ENCODE data around the gene DKK1. TPM values are rescaled to one million over a fixed set of nuclear protein-coding genes. Genes with fewer than 3 reads are reported as not detected.

The DKK1 gene
- total and polyA plus RNA-seq, 2 donors (not counting 3 experiments of a cell fraction or from before 2014, with no cell fraction given) = 184 to 202 TPM

- Histone ChIP-seq H3K9me3 (replicated peaks; ENCODE audit: control insufficient read depth, insufficient read depth, low read length) (no peaks in the 10 kb centered on the region), H3K9me1 (replicated peaks; ENCODE audit: control insufficient read depth, extremely low read depth, insufficient read depth, low read length) (no peaks in the 10 kb centered on the region), H4K20me1 (replicated peaks; ENCODE audit: control insufficient read depth, extremely low read depth, insufficient read depth, low read length) (no peaks in the 10 kb centered on the region), H3K36me3 (ENCODE audit: control insufficient read depth in 2 of 2, extremely low read depth in 1 of 2, insufficient read depth in 2 of 2, low read length in 2 of 2) (no peaks in the 10 kb centered on the region), H3K27ac (ENCODE audit: insufficient read depth, low read depth, low read length) (no peak overlapping the region), H3K4me2 (ENCODE audit: insufficient read depth, low read length) (no peak overlapping the region), H3K79me2 (ENCODE audit: control insufficient read depth, insufficient read depth, low read length) (no peaks in the 10 kb centered on the region), H3K4me1 (ENCODE audit: control insufficient read depth, extremely low read depth, insufficient read depth, low read length) (peaks cover 10% of the 10 kb centered on the region), H3K27me3 (ENCODE audit: control insufficient read depth in 2 of 2, insufficient read depth in 2 of 2, low read length in 2 of 2) (no peaks in the 10 kb centered on the region), H3K4me3 (replicated peaks in 1 of 3; ENCODE audit: insufficient read depth in 1 of 3, low read depth in 1 of 3, low read length in 3 of 3) (no peak overlapping the region), H2AFZ (ENCODE audit: low read depth, low read length) (no peak overlapping the region), H3K9ac (replicated peaks; ENCODE audit: extremely low read depth, insufficient read depth, low read length) (no peak overlapping the region)
- FAIRE-seq (no peak), DNase-seq (ENCODE audit: low read depth, low spot score) (no peak)
- intact Hi-C loops (cut with micrococcal nuclease) = no loop called here
- ChIA-PET POLR2A (no interaction called here), CTCF (no interaction called here)
- no TSS peak for BruUV-seq (replicated peaks)
- dilution Hi-C loops (cut with MboI; ENCODE audit: extremely low pct_ligation_motif_present, low sequenced_read_pairs) = no loop called here
- TF ChIP-seq GATA2 (IDR thresholded peaks at IDR 0.05; ENCODE audit: insufficient read depth, insufficient read length, low read depth, low read length) (no peak), MAX (IDR thresholded peaks at IDR 0.05; ENCODE audit: insufficient read depth, insufficient read length) (no peak), EZH2 (IDR thresholded peaks at IDR 0.05; ENCODE audit: borderline replicate concordance, low read depth, low read length, severe bottlenecking) (no peak), MYC (IDR thresholded peaks at IDR 0.05; ENCODE audit: low read depth, low read length) (no peak), JUN (IDR thresholded peaks at IDR 0.05; ENCODE audit: borderline replicate concordance, insufficient read depth, insufficient read length, low read depth) (no peak)
- TF ChIP-seq, protein P1, sequence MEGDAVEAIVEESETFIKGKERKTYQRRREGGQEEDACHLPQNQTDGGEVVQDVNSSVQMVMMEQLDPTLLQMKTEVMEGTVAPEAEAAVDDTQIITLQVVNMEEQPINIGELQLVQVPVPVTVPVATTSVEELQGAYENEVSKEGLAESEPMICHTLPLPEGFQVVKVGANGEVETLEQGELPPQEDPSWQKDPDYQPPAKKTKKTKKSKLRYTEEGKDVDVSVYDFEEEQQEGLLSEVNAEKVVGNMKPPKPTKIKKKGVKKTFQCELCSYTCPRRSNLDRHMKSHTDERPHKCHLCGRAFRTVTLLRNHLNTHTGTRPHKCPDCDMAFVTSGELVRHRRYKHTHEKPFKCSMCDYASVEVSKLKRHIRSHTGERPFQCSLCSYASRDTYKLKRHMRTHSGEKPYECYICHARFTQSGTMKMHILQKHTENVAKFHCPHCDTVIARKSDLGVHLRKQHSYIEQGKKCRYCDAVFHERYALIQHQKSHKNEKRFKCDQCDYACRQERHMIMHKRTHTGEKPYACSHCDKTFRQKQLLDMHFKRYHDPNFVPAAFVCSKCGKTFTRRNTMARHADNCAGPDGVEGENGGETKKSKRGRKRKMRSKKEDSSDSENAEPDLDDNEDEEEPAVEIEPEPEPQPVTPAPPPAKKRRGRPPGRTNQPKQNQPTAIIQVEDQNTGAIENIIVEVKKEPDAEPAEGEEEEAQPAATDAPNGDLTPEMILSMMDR (IDR thresholded peaks at IDR 0.05; ENCODE audit: extremely low read depth in 1 of 2, insufficient read depth in 1 of 2, low read depth in 1 of 2, low read length in 2 of 2) = no peak
These were observed 37.9 kb upstream of the DKK1 start for GRCh38 chr10:52276163-52276562.

All from endothelial cell of umbilical vein (primary cell).